Islet of Langerhans (tissue), 1 donor: Measurements from ENCODE around the gene PDSS2.
"Not testable (repeated sequence)": the region's sequence is repeated elsewhere in the genome, so short reads cannot be mapped to it uniquely, and the experiment has no call there.

Source experiments
- FAIRE-seq: peaks from one replicate; lab custom pipeline; 2011; peaks lifted over from hg19 to GRCh38; lab: Jason Lieb, UNC

Gene PDSS2

DNA sequence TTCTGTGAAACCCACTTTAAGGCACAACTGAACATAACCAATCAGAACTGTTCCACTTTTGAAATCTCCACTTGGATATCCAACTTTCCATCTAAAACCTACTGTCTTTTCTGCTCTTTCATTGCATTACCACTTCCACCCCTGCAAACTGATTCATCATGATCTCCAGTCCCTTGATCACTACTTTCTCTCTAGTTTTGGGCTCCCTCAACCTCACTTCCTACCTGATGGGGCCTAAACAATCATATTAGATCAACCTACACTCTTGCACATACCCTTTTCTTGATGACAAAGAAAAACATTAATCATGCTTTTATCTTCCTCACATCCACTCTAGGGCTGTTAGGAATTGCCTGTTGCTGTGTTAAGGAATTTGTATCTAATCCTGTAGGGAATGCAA lies 137.6 kb downstream of the PDSS2 start:
- FAIRE-seq, result no peak

DNA sequence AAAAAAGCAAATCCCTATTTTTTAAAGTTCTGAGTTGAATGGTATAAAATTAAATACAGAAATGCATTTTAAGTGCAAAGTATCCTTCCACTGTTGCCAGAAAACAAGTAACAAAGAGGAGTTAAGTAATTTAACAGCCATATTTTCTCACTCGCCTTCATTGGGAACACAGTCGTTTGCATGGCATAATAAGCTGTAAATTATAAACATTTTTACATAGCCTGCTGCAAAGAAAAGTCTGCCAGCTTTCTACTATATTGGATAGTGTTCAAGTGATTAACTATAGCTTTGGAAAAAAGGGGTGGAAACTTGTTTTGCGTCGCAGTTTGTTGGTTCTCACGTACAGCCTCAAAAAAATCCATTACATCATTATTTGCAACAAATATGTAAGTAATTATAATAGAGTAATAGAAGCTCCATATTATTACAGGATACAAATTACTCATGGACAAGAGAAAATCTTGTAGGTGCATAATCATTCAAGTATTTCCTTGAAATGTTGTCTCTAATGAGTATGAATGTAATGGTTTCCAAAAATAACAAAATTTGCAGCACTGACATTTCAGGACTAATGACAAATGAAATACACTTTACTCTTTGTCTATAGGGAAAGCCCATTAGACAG lies 139.3 kb downstream of the PDSS2 start:
- FAIRE-seq, result no peak

DNA sequence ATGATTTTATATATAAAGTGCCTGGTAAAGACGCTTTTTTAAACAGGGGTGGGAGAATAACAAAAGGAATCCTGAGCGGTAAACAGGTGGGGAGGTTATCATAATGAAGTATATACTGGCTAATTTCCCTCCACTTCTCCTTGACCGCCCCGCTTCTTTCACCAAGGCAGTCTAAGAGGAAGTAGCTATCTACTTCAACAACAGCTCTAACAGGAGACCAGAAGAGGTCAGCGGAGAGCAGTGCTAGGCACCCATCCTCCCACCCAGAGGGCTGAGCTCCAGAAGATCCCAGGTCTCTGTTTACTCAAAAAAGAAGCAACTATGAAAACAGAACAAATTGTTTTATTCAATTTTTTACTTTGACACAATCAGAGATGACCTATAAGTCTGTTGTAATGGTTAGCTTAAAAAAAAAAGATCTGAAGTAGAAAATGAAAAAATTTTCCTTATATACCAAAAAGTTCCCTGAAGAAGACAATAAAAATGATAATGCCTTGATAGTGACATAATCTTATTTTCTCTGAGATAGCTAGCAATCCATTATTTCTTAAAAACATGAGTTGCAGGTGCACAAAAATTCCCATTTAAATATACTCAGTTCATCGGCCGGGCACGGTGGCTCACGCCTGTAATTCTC lies 141.1 kb downstream of the PDSS2 start:
- peak; percentile 90 for FAIRE-seq

DNA sequence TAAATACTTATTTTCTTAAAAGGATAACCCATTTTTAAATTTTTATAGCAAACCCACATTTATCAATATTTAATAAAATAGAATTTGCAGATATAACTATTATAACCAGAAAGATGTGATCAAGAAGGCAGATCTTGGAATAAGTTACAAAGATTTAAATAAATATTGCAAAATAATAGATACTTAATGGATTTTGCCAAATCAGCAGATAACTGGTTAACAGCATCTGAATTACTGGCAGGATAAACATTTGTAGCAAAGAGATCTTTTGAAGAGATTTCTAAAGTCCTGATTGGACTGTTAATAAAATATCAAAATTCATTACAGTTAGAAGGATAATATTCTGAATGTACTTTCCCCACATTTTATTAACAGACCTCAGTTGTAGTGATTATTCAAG lies 144.2 kb downstream of the PDSS2 start:
- FAIRE-seq, result no peak

DNA sequence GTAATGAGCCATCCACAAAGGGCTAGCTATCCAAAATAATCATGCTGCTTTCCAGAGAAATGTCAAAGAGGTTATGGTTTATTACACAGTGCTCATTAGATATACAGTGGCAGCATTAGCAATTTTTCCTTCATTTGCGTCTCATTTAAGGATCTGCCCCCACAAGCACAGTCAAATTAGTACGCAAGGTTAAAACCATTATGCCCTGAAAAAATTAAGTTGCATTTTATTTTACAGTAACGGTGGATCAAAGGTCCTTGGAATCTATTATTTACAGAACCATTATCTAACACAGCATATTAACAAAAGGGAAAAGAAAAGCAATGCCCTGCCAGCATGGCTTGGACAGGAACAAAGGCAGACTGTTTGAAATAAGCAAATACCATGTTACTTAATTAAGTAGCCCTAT lies 144.8 kb downstream of the PDSS2 start:
- no peak for FAIRE-seq

DNA sequence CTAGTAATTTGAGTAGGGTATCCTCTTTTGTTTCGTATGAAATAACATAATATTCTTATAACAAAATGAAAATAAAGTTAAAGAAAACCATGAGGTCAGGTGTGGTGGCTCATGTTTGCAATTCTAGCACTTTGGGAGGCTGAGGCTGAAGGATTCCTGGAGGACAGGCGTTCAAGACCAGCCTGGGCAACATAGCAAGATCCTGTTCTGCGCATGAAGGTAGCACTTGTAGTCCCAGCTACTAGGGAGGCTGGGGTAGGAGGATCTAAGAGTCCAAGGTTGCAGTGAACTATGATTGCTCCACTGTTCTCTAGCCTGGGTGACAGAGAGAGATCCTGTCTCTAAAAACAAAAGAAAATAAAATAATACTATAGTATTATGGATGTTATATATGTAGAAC lies 145.6 kb downstream of the PDSS2 start:
- FAIRE-seq, result no peak

DNA sequence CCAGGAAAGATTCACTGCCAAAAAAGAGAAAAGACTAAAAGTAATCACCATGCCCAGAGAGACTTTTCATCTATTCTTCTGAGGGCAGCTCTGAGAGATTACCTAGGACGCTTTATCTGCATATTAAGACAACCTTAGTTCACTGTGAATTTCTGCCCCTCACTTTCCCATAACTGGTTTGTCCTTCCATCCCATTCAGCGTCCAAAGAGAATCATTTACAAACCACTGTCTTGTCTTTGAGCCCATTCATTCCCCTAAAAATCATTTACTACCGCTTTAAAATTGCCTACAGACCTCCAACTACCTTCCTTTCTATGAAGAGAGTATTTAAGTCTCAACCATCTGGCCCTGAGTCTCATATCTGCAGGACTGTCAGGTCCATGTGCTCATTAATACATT lies 149.0 kb downstream of the PDSS2 start:
- no peak for FAIRE-seq

DNA sequence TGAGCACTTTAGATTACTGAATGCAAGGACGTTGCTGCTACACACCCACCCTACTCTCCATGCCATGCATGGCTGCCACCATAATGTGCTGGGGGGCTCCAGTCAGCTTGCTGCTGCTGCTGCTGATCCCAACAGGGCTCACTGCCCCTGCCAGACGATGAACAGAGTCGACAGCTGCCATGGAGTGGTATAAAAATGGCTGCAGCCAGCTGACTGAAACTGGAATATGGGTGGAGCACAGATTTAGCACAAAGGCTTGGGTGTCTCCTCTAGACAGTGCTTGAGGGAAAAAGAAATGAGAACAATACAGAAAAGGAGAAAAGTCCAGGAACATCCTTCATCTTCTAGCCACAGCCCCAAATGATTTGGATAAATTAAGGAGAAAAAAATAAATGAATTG lies 150.7 kb downstream of the PDSS2 start:
- FAIRE-seq, result no peak

DNA sequence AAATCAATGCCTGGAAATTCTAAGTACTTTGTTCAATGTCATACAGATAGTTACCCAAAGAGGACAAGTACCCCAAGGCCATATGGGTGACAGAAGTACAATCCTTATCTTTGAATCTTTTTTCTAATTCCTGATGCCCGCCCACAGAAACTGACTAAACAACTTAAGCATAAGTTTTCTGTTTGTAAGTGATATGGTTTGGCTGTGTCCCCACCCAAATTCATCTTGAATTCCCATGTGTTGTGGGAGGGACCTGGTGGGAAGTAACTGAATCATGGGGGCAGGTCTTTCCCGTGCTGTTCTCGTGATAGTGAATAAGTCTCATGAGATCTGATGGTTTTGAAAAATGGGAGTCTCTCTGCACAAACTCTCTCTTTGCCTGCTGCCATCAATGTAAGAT lies 153.4 kb downstream of the PDSS2 start:
- not testable (repeated sequence) for FAIRE-seq

DNA sequence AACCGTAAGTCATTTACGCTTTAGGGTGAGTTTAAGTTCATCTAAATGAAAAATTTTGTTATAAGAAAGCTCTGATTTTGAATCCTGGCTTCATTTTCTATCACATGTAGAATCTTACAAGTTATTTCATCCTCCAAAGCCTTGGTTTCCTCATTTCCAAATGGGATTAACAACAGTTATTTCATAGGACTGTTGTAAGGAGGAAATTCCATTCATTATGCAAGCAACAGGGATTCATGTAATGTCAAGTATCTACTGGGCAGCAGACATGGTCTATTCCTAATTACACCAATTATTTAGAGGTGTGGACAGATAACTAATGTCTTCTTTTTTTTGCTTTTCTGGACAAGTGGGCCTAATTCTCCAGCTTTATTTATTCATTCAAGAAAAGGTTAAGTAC lies 154.0 kb downstream of the PDSS2 start:
- no peak for FAIRE-seq

DNA sequence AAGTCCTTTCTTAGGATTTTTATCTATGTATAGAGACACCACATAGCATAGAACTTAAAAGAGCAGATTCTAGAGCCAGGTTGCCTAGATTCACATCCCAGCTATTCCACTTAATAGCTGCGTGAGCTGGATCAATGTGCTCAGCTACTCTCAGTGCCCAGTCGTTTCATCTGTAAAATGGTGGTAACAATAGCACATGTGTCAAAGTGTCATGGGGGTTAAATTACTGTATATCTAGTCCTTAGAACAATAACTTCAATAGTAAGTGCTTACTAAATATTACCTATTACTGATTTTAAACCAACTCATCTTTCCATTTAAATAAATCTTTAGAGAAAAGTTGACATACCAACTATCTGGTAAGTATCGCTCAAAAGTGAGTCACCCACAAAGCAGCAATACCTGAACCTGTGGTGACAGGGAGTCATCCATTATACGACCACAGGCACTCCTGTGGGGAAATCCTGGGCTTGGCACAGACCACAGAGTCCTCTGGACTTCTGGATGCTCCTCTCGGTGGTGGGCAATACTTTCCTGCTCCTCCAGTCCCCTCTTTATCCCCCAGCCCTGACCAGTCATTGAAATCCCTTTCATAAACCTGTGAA lies 154.8 kb downstream of the PDSS2 start:
- no peak for FAIRE-seq

DNA sequence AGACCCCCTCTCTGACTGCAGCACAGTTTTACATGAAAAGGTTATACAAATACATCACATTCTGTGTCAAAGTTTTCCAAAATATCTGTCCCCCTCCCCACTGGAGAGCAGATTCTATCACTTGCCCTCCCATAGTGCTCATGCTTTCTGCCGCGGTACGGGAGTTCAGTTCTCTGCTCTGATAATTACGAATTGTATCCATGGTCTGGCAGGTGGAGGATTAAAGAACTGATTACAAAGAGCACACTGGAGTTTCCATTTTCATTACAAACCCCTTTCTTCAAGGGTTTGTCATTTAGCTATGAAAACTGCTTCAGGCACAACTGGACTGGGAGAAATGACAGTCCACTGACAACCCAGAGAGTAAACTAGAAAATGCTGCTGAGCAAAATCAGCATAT lies 166.0 kb downstream of the PDSS2 start:
- FAIRE-seq, result no peak

DNA sequence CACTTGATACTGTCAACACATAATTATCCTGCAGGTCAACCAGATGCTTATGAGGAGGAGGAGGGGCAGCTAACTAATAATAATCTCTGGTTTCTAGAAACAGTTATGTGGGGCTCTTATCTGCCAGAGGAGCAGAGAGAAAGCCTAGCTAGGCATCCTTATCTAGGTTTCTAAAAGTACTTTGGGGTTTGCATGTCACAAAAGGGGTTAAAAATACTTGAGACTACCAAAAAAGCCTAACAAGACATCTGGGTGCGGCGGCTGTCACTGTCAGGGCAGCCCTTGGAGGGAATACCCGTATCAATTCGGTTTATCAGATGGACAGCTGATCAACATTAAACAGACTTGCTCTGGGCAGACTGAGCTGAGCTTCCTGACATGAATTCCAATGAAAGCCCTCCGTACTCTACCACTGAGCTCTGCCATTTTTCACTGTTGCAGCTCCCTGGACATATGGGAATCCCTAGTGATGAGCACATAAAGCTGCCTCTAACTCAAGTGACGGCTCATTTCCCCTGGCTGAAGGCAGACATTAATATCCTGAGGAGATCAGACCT lies 166.6 kb downstream of the PDSS2 start:
- FAIRE-seq, result no peak

DNA sequence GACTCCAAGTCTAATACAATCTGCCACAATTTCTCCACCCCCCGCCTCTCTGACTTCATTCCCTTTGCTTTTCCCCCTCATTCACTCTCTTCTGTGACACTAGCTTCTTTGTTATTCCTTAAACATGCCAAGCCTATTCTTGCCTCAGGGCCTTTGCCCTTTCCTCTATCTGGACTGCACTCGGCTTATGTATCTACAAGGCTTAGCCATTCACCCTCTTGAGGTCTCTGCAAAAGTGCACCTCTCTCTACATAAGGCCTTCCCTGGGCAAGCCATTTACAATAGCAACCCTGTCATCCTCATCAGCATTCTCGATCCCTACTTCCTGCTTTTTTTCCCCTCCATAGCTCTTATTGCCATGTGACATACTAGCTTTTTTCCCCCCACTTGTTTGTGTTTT lies 168.9 kb downstream of the PDSS2 start:
- no peak for FAIRE-seq

DNA sequence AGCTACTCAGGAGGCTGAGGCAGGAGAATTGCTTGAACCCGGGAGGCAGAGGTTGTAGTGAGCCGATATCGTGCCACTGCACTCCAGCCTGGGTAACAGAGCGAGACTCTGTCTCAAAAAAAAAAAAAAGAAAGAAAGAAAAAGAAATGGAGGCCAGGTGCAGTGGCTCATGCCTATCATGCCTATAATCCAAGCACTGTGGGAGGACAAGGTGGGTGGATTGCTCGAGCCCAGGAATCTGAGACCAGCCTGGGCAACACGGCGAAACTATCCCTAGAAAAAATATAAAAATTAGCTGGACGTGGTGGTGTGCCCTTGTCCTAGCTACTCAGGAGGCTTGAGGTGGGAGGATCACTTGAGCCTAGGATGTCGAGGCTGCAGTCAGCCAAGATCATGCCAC lies 170.1 kb downstream of the PDSS2 start:
- FAIRE-seq, result not testable (repeated sequence)

DNA sequence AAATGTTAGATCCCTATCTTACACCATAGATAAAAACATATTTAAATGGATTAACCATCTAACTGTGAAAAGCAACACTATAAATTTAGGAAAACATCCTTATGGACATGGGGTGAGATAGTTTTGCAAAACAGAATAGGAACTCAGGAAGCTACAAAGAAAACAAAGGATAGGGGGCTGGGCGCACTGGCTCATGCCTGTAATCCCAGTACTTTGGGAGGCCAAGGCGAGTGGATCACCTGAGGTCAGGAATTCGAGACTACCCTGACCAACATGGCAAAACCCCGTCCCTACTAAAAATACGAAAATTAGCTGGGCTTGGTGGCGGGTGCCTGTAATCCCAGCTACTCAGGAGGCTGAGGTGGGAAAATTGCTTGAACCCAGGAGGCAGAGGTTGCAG lies 173.7 kb downstream of the PDSS2 start:
- not testable (repeated sequence) for FAIRE-seq

DNA sequence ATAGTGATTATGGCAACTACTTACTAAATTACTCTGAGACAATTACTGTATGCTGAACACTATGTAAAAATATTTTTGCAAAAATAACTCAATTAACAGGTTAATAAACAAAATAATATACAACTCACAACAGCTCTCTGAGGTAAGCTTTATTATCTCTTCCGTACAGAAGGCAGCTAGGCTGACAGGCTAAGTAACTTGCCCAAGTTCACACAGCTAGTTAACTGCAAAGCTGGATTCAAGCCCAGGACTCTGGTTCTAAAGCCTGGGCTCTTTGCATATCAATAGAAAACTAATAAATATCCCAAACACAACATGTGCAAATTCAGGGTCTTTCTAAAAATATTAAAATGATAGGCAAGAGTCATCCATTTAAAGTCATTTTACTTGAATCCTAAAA lies 174.6 kb downstream of the PDSS2 start:
- no peak for FAIRE-seq

DNA sequence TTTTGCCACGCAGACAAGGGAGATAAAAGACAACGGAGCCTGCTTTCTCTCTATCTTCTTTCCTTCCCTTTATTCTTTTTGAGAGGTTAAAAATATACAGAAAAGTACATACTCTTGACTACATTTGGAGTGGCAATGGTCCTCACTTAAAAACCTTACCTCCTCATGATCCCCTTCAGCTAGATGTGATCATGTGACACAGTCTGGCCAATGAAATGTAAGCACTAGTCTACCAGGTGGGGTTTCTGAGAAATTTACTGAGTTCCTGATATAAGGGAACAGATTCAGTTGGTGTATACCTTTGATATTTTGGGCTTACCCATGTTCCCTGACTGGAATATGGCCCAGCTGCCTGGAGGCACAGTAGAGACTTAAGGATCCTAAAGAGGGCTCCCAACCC lies 178.6 kb downstream of the PDSS2 start:
- no peak for FAIRE-seq

DNA sequence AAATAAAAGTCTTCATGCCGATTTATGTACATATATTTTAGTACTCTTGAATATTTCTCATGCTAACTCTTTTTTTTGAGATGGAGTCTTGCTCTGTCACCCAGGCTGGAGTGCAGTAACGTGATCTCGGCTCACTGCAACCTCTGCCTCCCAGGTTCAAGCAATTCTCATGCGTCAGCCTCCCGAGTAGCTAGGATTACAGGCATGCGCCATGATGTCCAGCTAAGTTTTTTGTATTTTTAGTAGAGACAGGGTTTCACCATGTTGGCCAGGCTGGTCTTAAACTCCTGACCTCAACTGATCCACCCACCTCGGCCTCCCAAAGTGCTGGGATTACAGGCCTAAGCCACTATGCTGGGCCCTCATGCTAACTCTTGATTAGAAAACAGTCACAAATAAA lies 179.4 kb downstream of the PDSS2 start:
- FAIRE-seq, result not testable (repeated sequence)

DNA sequence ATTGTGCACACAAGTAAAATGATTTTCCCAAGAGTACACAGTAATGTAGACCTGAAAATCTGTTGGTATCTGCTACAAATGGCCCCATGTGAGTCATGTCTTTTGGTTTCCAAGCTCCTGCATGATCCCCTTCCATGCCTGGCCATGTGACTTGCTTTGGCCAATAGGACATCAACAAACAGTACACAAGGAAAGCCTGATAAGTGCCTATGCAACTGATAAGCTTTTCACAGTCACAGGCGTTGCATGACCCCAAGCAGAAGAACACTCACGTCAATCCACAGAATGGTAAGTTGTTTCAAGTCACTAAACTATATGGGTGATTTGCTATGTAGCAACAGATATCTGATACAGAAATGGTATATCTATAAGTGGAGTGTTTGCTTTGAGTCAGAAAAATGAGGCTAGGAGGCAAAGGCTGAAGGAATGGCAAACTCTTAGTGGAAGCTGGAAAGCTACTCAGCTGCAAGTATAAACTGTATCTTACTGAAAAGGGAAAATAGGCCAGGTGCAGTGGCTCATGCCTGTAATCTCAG lies 184.0 kb downstream of the PDSS2 start:
- no peak for FAIRE-seq

DNA sequence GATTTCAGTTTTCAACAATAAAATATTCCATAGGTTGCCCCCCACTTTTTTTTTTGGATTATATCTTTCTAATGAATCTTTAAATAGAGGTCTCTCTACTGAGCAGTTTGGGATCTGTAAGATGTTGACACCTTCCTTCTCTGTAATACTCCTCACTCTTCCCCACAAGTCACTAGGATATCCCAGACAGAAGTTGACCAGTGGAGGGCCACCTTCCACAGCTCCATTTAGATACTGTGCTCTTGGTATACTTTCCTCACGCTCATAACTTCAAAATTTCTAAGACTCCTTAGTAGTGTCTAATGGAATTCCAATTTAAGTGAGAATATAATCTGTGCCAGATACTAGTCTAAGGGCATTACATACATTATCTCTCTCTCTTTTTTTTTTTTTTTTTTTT lies 185.1 kb downstream of the PDSS2 start:
- no peak for FAIRE-seq

DNA sequence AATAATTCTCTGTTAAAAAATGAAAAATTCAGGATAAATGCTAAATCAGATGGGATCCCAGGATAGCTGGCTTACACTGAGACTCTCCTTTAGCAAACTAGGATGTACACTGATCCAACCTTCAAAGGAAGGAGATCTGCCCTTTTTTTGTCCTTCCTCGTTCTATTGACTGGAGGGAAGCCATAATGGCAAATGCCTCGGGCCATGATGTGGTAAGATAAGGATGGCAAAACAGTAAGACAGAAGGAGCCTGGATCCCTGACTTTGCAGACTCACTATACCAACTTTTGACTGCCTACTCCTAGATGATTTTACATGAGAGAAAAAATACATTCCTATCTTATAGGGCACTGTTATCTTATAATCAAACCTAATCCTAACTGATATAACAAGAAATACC lies 187.1 kb downstream of the PDSS2 start:
- no peak for FAIRE-seq

DNA sequence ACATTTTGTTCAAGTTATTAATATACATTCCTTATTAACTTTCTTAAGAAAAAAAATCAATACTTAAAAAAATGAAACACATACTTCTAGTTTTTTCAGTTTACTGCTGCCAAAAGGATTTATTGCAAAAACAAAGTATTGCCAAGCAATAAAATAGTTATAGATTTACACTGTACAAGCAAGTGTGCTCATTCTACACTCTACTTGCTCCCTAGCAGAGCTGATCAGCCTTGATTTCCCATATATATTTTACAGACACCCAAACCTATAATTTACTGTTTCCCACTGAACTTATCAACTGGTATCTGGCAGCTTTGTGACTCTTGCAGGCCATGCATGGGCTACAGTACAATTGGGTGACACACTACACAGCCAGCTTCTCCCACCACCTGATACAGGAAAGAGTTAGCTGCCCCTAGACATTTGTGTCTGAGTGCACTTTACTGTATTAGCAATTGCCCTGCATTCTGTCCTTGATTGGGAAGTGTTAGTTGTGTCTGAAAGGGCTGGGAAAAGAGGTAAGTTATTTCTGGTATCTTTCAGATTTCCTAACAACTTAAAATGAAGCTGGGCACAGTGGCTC lies 188.1 kb downstream of the PDSS2 start:
- no peak for FAIRE-seq
